Muscle layer of colon (tissue), 2 donors: ENCODE results near the gene APOD.
"Not testable (repeated sequence)": the region's sequence is repeated elsewhere in the genome, so short reads cannot be mapped to it uniquely, and the experiment has no call there.

Source experiments
- H3K27ac ChIP-seq: one replicate; pipeline ENCODE4 v1.7.0; 2013; ENCODE audit warnings: low read depth, mild to moderate bottlenecking, low read length, moderate library complexity
- H3K27me3 ChIP-seq, 2 donors: one replicate each; pipeline ENCODE4 v1.7.0; 2013; ENCODE audit warnings: low read length in 2 of 2, mild to moderate bottlenecking in 2 of 2; ENCODE audit not compliant: insufficient read depth in 2 of 2, control insufficient read depth in 1 of 2
- H3K36me3 ChIP-seq: one replicate; pipeline ENCODE4 v1.7.0; 2013; ENCODE audit warnings: mild to moderate bottlenecking, low read length; ENCODE audit not compliant: insufficient read depth
- H3K4me1 ChIP-seq: one replicate; pipeline ENCODE4 v1.7.0; 2013; ENCODE audit warnings: mild to moderate bottlenecking, low read length; ENCODE audit not compliant: insufficient read depth
- H3K4me3 ChIP-seq, 2 donors: one replicate each; pipeline ENCODE4 v1.7.0; 2013; ENCODE audit warnings: low read length in 2 of 2, low read depth in 1 of 2, mild to moderate bottlenecking in 1 of 2, moderate library complexity in 1 of 2
- H3K9ac ChIP-seq: one replicate; pipeline ENCODE4 v1.7.0; 2013; ENCODE audit warnings: low read length
- H3K9me3 ChIP-seq: one replicate; pipeline ENCODE4 v1.7.0; 2013; ENCODE audit warnings: mild to moderate bottlenecking, low read length
- donor health status: abdominal sarcoma.
- donor health status: Adenocarcinoma of cecum.

The APOD gene

GRCh38 chr3:195624171-195624570, 40.4 kb upstream of the APOD start:
- not testable (repeated sequence) for H3K27me3 ChIP-seq, H3K9me3 ChIP-seq, H3K27ac ChIP-seq, H3K9ac ChIP-seq, H3K4me1 ChIP-seq, H3K36me3 ChIP-seq, H3K4me3 ChIP-seq

GRCh38 chr3:195623217-195623965, 39.7 kb upstream of the APOD start:
- H3K27me3 ChIP-seq, H3K4me3 ChIP-seq, H3K36me3 ChIP-seq, H3K27ac ChIP-seq, H3K9ac ChIP-seq, H3K4me1 ChIP-seq, H3K9me3 ChIP-seq: not testable (repeated sequence)

DNA sequence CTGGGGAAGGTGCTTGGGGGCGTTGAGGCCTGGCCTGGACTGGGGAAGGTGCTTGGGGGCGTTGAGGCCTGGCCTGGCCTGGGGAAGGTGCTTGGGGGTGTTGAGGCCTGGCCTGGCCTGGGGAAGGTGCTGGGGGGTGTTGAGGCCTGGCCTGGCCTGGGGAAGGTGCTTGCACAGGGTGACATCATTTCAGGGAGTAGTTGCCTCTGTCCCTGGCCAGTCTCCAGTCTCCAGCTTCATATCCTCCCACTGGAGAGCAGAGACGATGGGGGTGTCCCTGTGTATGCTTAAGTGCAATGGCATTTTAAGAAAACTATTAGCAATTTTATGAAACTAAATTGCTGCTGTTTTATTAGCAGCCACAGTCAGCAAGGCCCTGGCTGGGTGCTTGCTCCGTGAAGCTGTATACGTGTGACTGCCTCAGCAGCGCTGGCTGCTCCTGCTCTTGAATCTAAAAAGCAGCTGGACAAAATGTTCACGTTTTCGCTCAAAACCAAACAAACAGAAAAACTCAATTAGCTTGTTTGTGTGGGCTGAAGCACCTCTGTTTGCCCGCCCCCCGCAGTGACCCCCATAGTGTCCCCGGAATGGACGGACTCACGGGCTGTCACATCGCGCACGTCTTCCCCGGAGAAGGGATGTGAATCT, 38.9 kb upstream of the APOD start:
- not testable (repeated sequence) for H3K9ac ChIP-seq, H3K36me3 ChIP-seq, H3K4me3 ChIP-seq, H3K9me3 ChIP-seq, H3K4me1 ChIP-seq, H3K27me3 ChIP-seq, H3K27ac ChIP-seq

- not testable (repeated sequence) for H3K36me3 ChIP-seq, H3K27ac ChIP-seq, H3K27me3 ChIP-seq, H3K9ac ChIP-seq, H3K4me3 ChIP-seq, H3K4me1 ChIP-seq, H3K9me3 ChIP-seq
Observed at GRCh38 chr3:195622012-195622411, 38.3 kb upstream of the APOD start.

GRCh38 chr3:195621095-195621494, 37.4 kb upstream of the APOD start:
- H3K9me3 ChIP-seq, H3K27ac ChIP-seq, H3K27me3 ChIP-seq, H3K4me1 ChIP-seq, H3K4me3 ChIP-seq, H3K36me3 ChIP-seq, H3K9ac ChIP-seq: not testable (repeated sequence)

DNA sequence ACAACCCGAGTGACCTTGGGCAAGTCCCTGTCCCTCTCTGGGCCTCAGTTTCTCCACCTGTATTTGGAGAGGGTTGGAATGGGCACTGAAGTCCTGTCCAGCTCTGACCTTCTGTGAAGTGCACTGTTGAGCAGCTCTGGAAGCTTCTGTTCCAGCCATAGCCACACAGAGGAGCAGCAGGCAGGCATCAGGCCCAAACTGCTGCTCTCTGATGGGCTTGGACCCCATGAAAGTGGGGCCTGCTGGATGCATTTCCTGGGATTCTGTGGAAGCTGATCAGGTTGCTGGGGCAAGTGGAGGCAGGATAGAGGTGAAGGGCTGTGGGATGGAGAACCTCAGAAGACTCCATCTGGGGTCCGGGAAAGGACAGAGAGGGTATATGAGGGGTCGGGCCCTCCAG, 36.7 kb upstream of the APOD start:
- H3K4me1 ChIP-seq, H3K36me3 ChIP-seq, H3K9me3 ChIP-seq, H3K27ac ChIP-seq, H3K4me3 ChIP-seq, H3K27me3 ChIP-seq, H3K9ac ChIP-seq: not testable (repeated sequence)

DNA sequence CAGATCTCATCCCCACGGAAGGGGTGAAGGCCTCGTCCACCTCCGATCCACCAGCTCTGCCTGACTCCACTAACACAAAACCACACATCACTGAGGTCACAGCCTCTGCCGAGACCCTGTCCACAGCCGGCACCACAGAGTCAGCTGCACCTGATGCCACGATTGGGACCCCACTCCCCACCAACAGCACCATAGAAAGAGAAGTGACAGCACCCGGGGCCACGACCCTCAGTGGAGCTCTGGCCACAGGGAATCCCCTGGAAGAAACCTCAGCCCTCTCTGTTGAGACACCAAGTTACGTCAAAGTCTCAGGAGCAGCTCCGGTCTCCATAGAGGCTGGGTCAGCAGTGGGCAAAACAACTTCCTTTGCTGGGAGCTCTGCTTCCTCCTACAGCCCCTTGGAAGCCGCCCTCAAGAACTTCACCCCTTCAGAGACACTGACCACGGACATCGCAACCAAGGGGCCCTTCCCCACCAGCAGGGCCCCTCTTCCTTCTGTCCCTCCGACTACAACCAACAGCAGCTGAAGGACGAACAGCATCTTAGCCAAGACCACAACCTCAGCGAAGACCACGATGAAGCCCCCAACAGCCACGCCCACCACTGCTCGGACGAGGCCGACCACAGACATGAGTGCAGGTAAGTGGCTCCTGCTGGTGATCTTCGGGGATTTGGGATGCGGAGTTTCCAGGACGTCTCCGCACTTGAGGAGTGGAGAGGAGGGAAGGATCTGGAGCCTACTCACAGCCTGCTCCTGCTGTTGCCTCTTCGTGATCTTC, 36.0 kb upstream of the APOD start:
- H3K27ac ChIP-seq, H3K27me3 ChIP-seq, H3K36me3 ChIP-seq, H3K4me3 ChIP-seq, H3K9me3 ChIP-seq, H3K4me1 ChIP-seq, H3K9ac ChIP-seq: not testable (repeated sequence)

- H3K4me3 ChIP-seq, H3K9ac ChIP-seq, H3K27ac ChIP-seq, H3K9me3 ChIP-seq, H3K4me1 ChIP-seq, H3K36me3 ChIP-seq, H3K27me3 ChIP-seq: not testable (repeated sequence)
Observed at GRCh38 chr3:195617784-195618659, 34.3 kb upstream of the APOD start.

- H3K9ac ChIP-seq, H3K27me3 ChIP-seq, H3K4me3 ChIP-seq, H3K9me3 ChIP-seq, H3K36me3 ChIP-seq, H3K27ac ChIP-seq, H3K4me1 ChIP-seq: not testable (repeated sequence)
Observed at GRCh38 chr3:195617134-195617533, 33.4 kb upstream of the APOD start.

DNA sequence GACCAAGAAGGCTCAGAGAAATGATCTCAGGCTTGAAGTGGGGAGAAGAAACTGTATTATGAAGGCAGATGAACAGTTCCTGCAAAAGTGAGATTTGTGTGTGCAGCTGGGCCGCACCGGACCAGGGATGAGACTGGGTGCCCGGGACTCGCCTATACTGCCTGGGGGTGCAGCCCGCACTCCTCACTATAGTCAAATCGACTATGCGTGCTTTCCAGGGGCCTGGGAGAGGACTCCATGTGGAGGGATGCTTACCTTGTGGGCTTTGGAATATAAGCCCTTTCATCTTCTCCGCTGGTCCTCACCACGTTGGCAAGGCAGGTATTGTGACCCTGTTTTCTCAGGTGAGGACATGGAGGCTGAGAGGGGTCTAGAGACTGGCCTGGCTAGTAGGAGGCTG, 32.9 kb upstream of the APOD start:
- no peak overlapping the region for H3K9ac ChIP-seq
- H3K36me3 ChIP-seq, result no peaks in the 10 kb centered on the region
- no peak overlapping the region for H3K4me3 ChIP-seq
- H3K4me1 ChIP-seq, result no peaks in the 10 kb centered on the region
- H3K27ac ChIP-seq, result no peak overlapping the region
- H3K9me3 ChIP-seq, result no peaks in the 10 kb centered on the region
- no peaks in the 10 kb centered on the region for H3K27me3 ChIP-seq

- not testable (repeated sequence) for H3K4me1 ChIP-seq, H3K9ac ChIP-seq, H3K27ac ChIP-seq, H3K27me3 ChIP-seq, H3K9me3 ChIP-seq, H3K4me3 ChIP-seq, H3K36me3 ChIP-seq
Observed at GRCh38 chr3:195615952-195616537, 32.3 kb upstream of the APOD start.
